ENCODE measurements around the gene DCST2.
A peak's percentile ranks its signal among the peaks of the same experiment; 100 is the strongest.

DCST2 gene

DNA sequence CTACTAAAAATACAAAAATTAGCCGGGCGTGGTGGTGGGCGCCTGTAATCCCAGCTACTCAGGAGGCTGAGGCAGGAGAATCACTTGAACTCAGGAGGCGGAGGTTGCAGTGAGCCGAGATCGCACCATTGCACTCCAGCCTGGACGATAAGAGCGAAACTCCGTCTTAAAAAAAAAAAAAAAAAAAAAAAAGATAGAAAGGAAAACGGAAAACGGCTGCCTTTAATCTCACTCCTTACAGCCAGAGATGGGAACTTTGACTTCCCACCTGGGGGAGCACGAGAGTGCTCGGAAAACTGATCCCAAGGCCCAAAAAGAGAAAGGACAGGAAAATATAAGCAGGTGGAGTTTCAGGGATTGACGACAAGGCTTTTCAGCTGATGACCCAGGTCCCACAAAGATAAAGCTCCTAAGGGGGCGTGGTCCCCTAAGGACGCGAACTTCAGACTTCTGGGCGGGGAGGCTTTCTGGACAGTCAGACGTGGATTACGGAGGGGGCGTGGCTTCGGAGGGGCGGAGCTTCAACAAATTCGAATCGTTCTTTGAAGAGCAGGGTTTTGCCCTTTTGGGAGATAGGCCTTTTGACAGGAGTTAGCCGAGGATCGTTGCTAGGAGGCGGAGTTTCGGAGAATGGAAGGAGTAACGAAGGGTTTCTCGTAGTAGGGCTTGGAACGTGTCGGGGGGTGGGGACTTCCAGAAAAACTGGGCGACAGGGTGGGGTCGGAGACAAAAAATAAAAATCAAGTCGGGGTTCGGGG, 60.1 kb downstream of the DCST2 start:
- DNase-seq = peak; percentile 93

- DNase-seq = no peak
These were observed 60.9 kb downstream of the DCST2 start for GRCh38 chr1:154972517-154973343.

DNA sequence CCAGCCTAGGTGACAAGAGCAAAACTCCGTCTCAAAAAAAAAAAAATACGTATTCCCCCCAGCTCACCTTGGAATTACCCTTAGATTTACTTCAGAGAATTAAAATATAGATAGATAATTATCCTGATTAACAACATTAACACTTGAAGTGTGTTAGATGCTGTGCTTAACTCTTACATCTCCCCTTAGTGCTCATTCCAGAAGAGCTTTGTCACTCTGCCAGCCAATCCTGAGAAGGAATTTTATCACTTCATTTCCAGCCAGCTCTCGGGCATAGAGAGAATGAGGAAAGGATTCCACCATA, 61.4 kb downstream of the DCST2 start:
- no peak for DNase-seq

DNA sequence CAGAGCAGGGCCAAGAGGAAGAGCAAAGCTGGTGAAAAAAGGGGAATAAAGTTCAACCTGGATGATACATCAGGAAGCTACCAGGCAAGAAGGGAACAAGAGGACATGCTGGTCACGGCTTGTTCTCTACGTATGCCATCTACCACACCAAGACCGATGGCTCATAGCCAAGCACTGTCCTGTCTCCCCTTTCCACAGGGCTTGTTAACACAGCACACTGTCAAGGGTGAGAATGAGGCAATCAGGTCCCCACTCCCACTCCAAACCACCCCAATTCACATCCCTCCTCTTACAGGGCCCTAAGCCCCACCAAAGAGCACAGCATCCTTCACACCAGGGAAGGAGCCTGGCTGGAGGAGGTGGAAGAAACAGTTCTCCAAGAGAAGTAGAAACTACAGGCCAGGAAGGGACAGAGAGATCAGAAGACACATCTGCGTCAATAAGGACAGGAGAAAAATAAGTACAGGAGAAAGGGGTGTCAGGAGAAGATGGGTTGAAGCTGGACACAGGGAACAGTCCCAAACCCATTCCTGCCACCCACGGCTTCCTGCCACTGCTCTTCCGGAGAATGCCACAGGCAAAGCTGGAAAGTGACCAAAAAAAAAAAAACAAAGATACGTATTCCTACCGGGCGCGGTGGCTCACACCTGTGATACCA, 62.1 kb downstream of the DCST2 start:
- DNase-seq = no peak

- DNase-seq = peak; percentile 67
These were observed 62.8 kb downstream of the DCST2 start, which contains the start of gene SHC1 for GRCh38 chr1:154970631-154971340. Gene SHC1, minus strand, starts transcription at chr1:154970747. Its CDS starts 221 bp downstream, at chr1:154970526.

GRCh38 chr1:154969860-154970452, 63.6 kb downstream of the DCST2 start:
- DNase-seq = no peak

GRCh38 chr1:154969246-154969645, 64.3 kb downstream of the DCST2 start:
- DNase-seq = no peak

GRCh38 chr1:154968731-154969130, 64.8 kb downstream of the DCST2 start:
- no peak for DNase-seq

Measured in CD4-positive, alpha-beta T cell treated with Interleukin-15 for 1 hour (primary cell).